Stomach (tissue), 4 donors: ENCODE data around the gene GULP1.

Experiments
- EP300 ChIP-seq: sonication (generic); formaldehyde crosslinking; IDR thresholded peaks from one replicate; pipeline ENCODE4 v1.6.1; 2017; ENCODE audit warnings: antibody characterized with exemption
- POLR2A ChIP-seq, 4 donors: fragments of 450-650 bp; IDR thresholded peaks; one replicate each; pipeline ENCODE4 v1.6.1; 2016; ENCODE audit warnings: antibody characterized with exemption in 4 of 4, control low read depth in 2 of 4, mild to moderate bottlenecking in 1 of 4, moderate library complexity in 1 of 4
- POLR2AphosphoS5 ChIP-seq, 3 donors: sonication (generic); formaldehyde crosslinking; IDR thresholded peaks; one replicate each; pipeline ENCODE4 v1.6.1; 2016; ENCODE audit warnings: antibody characterized with exemption in 3 of 3
- TF ChIP-seq, protein P1 (sequence below), 7 experiments: fragments of 450-650 bp in 4 of 7; fragments of 200-600 bp in 3 of 7; sonication (generic) in 3 of 7; IDR thresholded peaks; one replicate each; pipeline ENCODE4 v1.5.1; 2016 to 2019; ENCODE audit warnings: antibody characterized with exemption in 7 of 7, control low read depth in 2 of 7, mild to moderate bottlenecking in 1 of 7

DNA sequence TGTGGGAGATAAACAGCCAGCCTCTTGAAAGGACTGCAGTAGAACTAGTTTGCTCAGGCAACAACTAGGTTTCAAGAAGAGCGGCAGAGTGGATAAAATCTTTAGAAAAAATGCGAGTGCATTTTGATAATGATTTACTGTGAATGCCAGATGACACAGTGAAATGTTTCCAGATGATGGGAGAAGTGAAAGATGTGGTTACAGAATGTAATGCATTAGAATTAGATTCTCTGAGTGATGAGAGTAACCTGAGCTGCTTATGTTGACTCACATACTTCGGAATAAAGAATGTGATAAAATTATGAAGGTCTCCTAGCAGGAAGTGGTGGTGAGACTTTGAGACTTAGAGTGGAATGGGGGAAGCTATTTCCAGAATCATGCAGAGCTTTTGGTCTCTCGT, 184.3 kb downstream of the GULP1 start:
- TF ChIP-seq, protein P1, sequence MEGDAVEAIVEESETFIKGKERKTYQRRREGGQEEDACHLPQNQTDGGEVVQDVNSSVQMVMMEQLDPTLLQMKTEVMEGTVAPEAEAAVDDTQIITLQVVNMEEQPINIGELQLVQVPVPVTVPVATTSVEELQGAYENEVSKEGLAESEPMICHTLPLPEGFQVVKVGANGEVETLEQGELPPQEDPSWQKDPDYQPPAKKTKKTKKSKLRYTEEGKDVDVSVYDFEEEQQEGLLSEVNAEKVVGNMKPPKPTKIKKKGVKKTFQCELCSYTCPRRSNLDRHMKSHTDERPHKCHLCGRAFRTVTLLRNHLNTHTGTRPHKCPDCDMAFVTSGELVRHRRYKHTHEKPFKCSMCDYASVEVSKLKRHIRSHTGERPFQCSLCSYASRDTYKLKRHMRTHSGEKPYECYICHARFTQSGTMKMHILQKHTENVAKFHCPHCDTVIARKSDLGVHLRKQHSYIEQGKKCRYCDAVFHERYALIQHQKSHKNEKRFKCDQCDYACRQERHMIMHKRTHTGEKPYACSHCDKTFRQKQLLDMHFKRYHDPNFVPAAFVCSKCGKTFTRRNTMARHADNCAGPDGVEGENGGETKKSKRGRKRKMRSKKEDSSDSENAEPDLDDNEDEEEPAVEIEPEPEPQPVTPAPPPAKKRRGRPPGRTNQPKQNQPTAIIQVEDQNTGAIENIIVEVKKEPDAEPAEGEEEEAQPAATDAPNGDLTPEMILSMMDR (IDR thresholded peaks at IDR 0.05) = no peak
- no peak for TF ChIP-seq POLR2AphosphoS5 (IDR thresholded peaks at IDR 0.05)
- TF ChIP-seq POLR2A (IDR thresholded peaks at IDR 0.05) = no peak
- no peak for TF ChIP-seq EP300
